ENCODE results near the gene MCMBP.
"Not testable (repeated sequence)": the region's sequence is repeated elsewhere in the genome, so short reads cannot be mapped to it uniquely, and the experiment has no call there.

Gene MCMBP, protein sequence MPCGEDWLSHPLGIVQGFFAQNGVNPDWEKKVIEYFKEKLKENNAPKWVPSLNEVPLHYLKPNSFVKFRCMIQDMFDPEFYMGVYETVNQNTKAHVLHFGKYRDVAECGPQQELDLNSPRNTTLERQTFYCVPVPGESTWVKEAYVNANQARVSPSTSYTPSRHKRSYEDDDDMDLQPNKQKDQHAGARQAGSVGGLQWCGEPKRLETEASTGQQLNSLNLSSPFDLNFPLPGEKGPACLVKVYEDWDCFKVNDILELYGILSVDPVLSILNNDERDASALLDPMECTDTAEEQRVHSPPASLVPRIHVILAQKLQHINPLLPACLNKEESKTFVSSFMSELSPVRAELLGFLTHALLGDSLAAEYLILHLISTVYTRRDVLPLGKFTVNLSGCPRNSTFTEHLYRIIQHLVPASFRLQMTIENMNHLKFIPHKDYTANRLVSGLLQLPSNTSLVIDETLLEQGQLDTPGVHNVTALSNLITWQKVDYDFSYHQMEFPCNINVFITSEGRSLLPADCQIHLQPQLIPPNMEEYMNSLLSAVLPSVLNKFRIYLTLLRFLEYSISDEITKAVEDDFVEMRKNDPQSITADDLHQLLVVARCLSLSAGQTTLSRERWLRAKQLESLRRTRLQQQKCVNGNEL

DNA sequence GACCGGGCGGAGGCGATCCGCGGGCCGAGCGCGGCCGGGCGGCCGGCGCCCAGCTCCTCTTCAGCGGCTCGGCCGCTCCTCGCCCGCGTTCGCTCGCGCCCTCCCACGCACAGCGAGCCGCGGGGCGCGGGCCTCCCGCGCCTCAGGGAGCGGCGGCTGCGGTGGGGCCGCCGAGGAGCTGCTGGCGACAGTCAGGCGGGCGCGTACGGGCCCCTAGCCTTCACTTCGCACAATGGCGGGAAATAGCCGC lies at the start of gene MCMBP:
Gene MCMBP, minus strand, starts transcription at position 234 of the 250 bp plus-strand sequence. CDS start 259 bp downstream, outside the sequence.
- Mint-ChIP-seq H3K4me1 (ENCODE audit: low read depth) (peaks cover 36% of the 10 kb centered on the region), H3K27me3 (ENCODE audit: low read depth) (no peaks in the 10 kb centered on the region), H3K9me3 (no peaks in the 10 kb centered on the region), H3K4me3 (peak within 1 kb of the TSS; percentile 88), H3K36me3 (ENCODE audit: low read depth) (peaks cover 13% of the 10 kb centered on the region), H3K27ac (peak within 1 kb of the TSS; percentile 81)
- DNase-seq (ENCODE audit: low spot score), result no peak

DNA sequence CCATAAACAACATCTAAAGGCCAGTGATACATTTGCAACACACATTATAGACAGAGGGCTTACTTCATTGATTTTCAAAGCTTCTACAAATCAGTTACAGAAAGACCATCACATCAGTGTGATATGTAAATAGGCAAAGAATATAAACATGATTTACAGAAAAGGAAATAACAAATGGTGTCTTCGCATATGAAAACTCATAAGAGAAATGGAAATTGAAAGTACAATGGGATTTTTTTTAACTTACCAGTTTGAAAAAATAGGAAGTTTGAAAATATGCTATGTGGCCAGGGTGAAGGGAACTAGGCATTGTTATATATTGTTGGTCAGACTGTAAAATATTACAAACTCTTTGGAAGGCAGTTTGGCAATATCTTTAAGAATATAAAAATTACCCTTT lies 47.2 kb upstream of the MCMBP start:
- H3K27me3 Mint-ChIP-seq (ENCODE audit: low read depth), result no peaks in the 10 kb centered on the region
- H3K36me3 Mint-ChIP-seq (ENCODE audit: low read depth), result peaks cover 44% of the 10 kb centered on the region
- peak overlapping the region; percentile 66 for H3K27ac Mint-ChIP-seq
- H3K4me1 Mint-ChIP-seq (ENCODE audit: low read depth), result peaks cover 10% of the 10 kb centered on the region
- H3K9me3 Mint-ChIP-seq, result no peaks in the 10 kb centered on the region
- DNase-seq (ENCODE audit: low spot score), result no peak
- H3K4me3 Mint-ChIP-seq, result peak overlapping the region; percentile 45

DNA sequence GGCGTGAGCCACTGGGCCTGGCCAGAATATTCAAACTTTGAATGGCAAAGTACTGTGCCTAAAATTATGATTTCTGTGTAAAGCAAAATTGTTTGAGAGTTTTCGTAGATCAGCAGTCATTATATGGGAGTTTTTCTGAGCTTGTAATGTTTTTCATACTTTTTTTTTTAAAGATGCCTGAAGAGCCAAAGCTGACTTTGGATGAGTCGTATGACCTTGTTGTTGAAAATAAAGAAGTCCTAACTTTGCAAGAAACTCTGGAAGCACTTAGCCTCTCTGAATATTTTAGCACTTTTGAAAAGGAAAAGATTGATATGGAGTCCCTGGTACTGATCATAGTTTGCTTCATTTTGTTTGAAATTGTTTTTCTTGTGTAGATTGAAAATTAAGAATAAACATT lies 46.6 kb upstream of the MCMBP start:
- DNase-seq (ENCODE audit: low spot score), result no peak
- no peaks in the 10 kb centered on the region for H3K27me3 Mint-ChIP-seq (ENCODE audit: low read depth)
- peaks cover 10% of the 10 kb centered on the region for H3K4me1 Mint-ChIP-seq (ENCODE audit: low read depth)
- no peak overlapping the region for H3K27ac Mint-ChIP-seq
- H3K9me3 Mint-ChIP-seq, result no peaks in the 10 kb centered on the region
- peaks cover 48% of the 10 kb centered on the region for H3K36me3 Mint-ChIP-seq (ENCODE audit: low read depth)
- no peak overlapping the region for H3K4me3 Mint-ChIP-seq

DNA sequence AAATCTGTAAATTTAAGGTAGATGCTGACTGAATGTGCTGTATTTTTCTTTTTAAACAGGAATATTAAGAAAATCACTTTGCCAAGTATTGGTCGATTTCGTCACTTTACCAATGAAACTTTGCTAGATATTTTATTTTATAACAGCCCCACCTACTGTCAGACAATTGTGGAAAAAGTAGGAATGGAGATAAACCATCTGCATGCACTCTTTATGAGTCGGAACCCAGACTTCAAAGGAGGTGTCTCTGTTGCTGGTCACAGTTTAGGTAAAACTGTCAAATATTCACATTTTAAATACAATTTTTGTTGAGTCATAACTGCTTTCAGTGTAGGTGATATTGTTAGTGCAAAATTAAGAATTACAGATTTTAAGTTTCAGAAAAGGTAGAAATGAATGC lies 45.1 kb upstream of the MCMBP start:
- Mint-ChIP-seq H3K9me3 (no peaks in the 10 kb centered on the region), H3K4me3 (no peak overlapping the region), H3K27ac (no peak overlapping the region), H3K4me1 (ENCODE audit: low read depth) (peaks cover 10% of the 10 kb centered on the region), H3K27me3 (ENCODE audit: low read depth) (no peaks in the 10 kb centered on the region), H3K36me3 (ENCODE audit: low read depth) (peaks cover 52% of the 10 kb centered on the region)
- no peak for DNase-seq (ENCODE audit: low spot score)

DNA sequence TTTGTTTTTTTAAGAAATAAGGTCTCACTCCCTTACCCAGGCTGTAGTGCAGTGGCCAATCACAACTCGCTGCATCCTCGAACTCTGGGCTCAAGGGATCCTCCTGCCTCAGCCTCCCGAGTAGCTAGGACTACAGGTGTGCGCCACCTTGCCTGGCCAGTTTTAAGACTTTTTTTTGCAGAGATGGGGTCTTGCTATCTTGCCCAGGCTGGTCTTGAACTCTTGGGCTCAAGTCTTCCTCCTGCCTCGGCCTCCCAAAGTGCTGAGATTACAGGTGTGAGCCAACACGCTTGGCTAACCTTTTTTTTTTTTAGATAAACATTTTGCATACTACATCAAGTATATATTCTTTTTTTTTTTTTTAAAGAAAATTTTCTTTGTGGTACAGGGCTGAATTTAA lies 38.0 kb upstream of the MCMBP start:
- H3K4me3 Mint-ChIP-seq, result no peak overlapping the region
- no peaks in the 10 kb centered on the region for H3K27me3 Mint-ChIP-seq (ENCODE audit: low read depth)
- H3K27ac Mint-ChIP-seq, result no peak overlapping the region

DNA sequence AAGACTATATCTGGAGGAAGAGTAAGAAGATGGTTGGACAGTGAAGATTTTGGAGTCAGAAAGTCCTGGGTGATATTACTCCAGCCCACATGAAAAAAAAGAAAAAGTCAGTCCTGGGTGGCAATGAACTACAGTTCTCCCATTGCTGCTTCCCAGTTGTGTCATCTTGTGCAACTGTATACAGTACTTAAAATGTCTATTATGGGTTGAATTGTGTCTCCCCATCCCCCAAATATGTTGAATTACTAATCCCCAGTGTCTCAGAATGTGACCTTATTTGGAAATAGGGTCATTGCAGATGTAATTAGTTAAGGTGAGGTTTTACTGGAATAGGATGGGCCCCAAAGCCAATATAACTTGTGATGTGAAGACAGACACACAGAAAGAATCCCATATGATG lies 35.5 kb upstream of the MCMBP start:
- Mint-ChIP-seq H3K4me1 (ENCODE audit: low read depth) (no peaks in the 10 kb centered on the region), H3K9me3 (no peaks in the 10 kb centered on the region), H3K27ac (no peak overlapping the region), H3K36me3 (ENCODE audit: low read depth) (peaks cover 40% of the 10 kb centered on the region), H3K27me3 (ENCODE audit: low read depth) (no peaks in the 10 kb centered on the region), H3K4me3 (no peak overlapping the region)
- no peak for DNase-seq (ENCODE audit: low spot score)

More for the DNA sequence above, 38.0 kb upstream of the MCMBP start:
- DNase-seq (ENCODE audit: low spot score), result no peak
- no peaks in the 10 kb centered on the region for H3K4me1 Mint-ChIP-seq (ENCODE audit: low read depth)
- no peaks in the 10 kb centered on the region for H3K9me3 Mint-ChIP-seq
- peaks cover 39% of the 10 kb centered on the region for H3K36me3 Mint-ChIP-seq (ENCODE audit: low read depth)

DNA sequence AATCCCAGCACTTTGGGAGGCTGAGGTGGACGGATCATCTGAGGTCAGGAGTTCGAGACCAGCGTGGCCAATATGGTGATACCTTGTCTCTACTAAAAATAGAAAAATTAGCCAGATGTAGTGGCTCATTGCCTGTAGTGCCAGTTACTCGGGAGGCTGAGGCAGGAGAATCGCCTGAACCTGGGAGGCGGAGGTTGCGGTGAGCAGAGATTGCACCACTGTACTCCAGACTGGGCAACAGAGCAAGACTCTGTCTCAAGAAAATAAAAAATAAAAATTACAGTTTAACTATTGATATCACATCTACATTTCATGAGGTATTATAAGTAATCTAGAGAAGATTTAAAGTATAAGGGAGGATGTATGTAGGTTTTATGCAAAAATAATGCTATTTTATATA lies 35.1 kb upstream of the MCMBP start:
- not testable (repeated sequence) for DNase-seq (ENCODE audit: low spot score); H3K27ac Mint-ChIP-seq; H3K27me3 Mint-ChIP-seq (ENCODE audit: low read depth); H3K9me3 Mint-ChIP-seq; H3K4me1 Mint-ChIP-seq (ENCODE audit: low read depth); H3K4me3 Mint-ChIP-seq
- peaks cover 39% of the 10 kb centered on the region for H3K36me3 Mint-ChIP-seq (ENCODE audit: low read depth)

DNA sequence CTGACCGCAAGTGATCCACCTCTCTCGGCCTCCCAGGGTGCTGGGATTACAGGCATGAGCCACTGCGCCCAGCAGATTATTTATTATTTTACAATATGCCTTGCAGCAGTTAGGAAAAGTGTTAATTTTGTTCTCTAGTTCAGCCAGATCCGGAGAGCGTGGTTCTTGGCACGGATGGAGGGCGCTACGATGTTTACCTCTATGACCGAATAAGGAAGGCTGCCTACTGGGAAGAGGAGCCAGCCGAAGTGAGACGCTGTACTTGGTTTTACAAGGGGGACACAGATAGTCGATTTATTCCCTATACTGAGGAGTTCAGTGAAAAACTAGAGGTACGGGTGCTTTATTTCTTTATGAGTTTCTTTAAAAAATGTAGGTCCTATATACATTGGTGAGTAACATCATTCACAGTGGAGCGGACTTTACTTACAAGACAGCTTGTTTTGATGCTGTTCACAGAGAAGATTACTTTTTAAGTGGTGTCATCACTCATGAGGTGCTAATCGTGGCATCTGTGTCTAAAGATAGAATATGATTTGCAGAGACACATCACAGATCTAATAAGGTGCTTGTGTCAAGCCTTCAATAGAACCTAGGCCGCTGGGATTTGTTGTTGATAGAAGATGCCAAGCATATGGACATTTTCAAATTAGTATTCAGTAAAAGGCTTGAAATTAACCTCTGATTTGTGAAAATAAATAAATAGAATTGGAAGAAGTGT lies 31.5 kb upstream of the MCMBP start:
- no peaks in the 10 kb centered on the region for H3K9me3 Mint-ChIP-seq
- no peak for DNase-seq (ENCODE audit: low spot score)
- peaks cover 2% of the 10 kb centered on the region for H3K4me1 Mint-ChIP-seq (ENCODE audit: low read depth)
- H3K27ac Mint-ChIP-seq, result no peak overlapping the region
- no peak overlapping the region for H3K4me3 Mint-ChIP-seq
- peaks cover 36% of the 10 kb centered on the region for H3K36me3 Mint-ChIP-seq (ENCODE audit: low read depth)
- no peaks in the 10 kb centered on the region for H3K27me3 Mint-ChIP-seq (ENCODE audit: low read depth)

DNA sequence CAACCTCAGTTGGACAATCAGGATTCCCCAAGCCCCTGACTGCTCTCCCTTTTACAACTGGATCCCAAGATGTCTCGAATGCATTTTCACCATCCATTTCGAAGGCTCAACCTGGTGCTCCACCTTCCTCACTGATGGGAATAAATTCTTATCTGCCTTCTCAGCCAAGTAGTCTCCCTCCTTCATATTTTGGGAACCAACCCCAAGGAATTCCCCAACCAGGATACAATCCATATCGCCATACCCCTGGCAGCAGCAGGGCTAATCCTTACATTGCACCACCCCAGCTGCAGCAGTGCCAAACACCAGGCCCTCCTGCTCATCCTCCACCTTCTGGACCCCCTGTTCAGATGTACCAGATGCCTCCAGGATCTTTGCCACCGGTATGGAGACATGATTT lies 25.9 kb upstream of the MCMBP start:
- DNase-seq (ENCODE audit: low spot score), result no peak
- H3K9me3 Mint-ChIP-seq, result no peaks in the 10 kb centered on the region
- H3K36me3 Mint-ChIP-seq (ENCODE audit: low read depth), result peaks cover 32% of the 10 kb centered on the region
- H3K27ac Mint-ChIP-seq, result no peak overlapping the region
- H3K27me3 Mint-ChIP-seq (ENCODE audit: low read depth), result no peaks in the 10 kb centered on the region
- peaks cover 28% of the 10 kb centered on the region for H3K4me1 Mint-ChIP-seq (ENCODE audit: low read depth)
- no peak overlapping the region for H3K4me3 Mint-ChIP-seq

DNA sequence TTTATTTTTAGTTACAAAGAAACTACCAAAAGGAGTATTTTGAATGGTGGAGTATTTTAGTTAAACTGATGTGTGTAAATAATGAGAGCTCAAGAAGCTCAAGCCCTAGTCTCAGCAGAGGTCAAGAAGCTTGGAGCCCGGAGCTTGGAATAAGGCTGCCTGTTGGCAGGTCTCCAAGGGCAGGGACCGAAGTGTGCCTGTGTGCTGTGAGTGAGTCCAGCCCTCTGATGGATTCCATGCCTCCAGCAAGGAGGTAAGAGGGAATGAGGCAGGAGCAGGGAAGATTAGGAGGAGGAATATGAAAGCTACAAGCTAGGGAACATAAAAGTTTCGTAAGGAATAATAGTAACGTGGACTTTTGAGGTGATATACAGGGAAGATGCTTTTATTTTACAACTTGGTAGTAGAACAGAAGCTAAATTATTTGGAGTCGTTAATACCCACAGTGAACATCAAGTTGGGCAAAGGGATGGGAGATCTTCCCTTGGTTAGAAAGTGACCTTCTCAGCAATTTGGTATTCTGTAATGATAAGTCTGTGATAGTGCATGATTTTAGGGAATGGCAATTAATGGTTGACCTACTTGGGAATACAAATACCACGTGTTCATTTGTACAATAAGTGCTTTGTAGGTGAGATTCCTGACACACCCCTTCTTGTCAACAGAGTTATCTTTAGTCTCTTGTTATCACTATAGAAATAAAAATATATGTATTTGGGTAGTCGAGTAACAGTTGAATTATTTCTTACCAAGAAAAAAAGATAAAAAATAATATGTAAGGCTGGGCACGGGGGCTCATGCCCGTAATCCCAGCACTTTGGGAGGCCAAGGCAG lies 24.5 kb upstream of the MCMBP start:
- no peak for DNase-seq (ENCODE audit: low spot score)
- no peaks in the 10 kb centered on the region for H3K9me3 Mint-ChIP-seq
- H3K4me1 Mint-ChIP-seq (ENCODE audit: low read depth), result peaks cover 33% of the 10 kb centered on the region
- no peak overlapping the region for H3K27ac Mint-ChIP-seq
- H3K36me3 Mint-ChIP-seq (ENCODE audit: low read depth), result peaks cover 27% of the 10 kb centered on the region
- no peaks in the 10 kb centered on the region for H3K27me3 Mint-ChIP-seq (ENCODE audit: low read depth)
- no peak overlapping the region for H3K4me3 Mint-ChIP-seq

DNA sequence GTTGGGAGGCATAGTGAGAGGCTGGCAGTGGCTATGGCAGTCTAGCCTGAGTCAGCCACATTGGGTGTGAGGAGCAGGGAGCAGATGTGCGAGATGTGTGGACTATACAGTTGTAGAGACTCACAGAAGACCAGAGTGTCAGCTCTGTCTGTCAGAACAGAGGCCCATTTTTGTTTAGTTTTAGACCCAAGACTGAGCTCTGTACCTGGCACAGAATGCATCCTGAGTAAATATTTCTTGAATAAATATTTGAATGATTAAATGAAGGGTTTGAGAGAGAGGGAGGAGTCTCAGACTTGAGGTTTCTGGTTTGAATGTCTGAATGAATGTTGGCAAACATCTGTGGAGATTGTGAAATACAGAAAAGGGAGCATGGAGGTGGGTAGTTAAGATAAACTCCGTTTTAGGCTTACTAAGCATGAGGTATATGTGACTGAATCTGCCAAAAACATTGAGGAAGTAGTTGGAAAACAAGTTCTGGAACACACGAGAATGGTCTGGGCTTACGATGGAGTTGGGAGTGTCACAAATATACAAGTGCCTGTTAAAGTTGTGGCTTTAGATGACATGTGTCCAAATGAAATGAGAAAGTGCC lies 23.5 kb upstream of the MCMBP start:
- Mint-ChIP-seq H3K4me3 (no peak overlapping the region), H3K27ac (no peak overlapping the region), H3K4me1 (ENCODE audit: low read depth) (peaks cover 33% of the 10 kb centered on the region), H3K36me3 (ENCODE audit: low read depth) (peaks cover 25% of the 10 kb centered on the region), H3K9me3 (no peaks in the 10 kb centered on the region), H3K27me3 (ENCODE audit: low read depth) (no peaks in the 10 kb centered on the region)
- no peak for DNase-seq (ENCODE audit: low spot score)

DNA sequence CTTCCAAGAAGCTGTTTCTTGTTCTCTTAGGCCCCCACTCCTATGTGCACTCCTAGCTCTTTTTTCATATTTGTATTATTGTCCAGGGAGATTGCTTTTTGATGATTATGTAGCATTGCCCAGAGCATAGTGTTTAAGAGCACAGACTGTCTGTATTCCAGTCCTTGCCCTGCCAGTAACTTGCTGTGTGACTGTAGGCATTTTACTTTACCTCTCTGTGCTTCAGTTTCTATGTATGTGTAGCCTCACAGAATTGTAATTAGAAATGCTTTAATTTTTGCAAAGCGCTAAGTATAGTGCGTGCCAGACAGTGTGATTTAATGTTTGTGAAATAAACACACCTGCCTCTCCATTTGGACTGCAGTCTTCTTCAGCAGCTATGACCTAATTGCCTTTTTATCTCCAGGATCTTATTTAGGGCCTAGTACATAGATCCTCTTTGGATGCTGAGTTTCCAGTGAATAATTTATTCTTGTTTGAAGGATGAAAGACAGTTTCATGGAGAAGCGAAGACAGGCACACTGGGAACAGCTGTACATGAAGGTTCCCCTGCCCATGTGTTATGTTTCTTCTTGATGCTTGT lies 21.3 kb upstream of the MCMBP start:
- peaks cover 4% of the 10 kb centered on the region for H3K27me3 Mint-ChIP-seq (ENCODE audit: low read depth)
- H3K4me3 Mint-ChIP-seq, result peak overlapping the region; percentile 96
- peaks cover 31% of the 10 kb centered on the region for H3K4me1 Mint-ChIP-seq (ENCODE audit: low read depth)
- peaks cover 8% of the 10 kb centered on the region for H3K9me3 Mint-ChIP-seq
- DNase-seq (ENCODE audit: low spot score), result no peak
- H3K36me3 Mint-ChIP-seq (ENCODE audit: low read depth), result peaks cover 21% of the 10 kb centered on the region
- H3K27ac Mint-ChIP-seq, result peak overlapping the region; percentile 19

DNA sequence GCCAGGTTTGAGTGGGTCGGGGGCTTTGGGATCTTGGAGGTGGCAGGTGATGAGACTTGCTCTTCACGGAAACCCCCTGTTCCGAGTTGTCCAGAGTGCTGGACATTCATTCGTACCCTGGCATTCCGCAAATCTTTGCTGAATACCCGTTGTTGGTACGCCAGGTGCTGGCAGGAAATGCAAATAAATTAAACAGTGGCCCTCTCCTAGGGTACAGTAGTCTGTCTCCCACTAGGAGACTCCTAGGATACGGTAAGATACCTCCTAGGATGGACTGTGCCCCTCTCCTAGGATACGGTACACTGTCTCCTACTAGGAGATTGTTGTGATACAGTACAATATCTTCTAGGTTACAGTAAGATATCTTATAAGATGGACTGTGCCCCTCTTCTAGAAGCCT lies 20.4 kb upstream of the MCMBP start:
- peak overlapping the region; percentile 96 for H3K27ac Mint-ChIP-seq
- H3K4me1 Mint-ChIP-seq (ENCODE audit: low read depth), result peaks cover 29% of the 10 kb centered on the region
- peaks cover 8% of the 10 kb centered on the region for H3K9me3 Mint-ChIP-seq
- H3K4me3 Mint-ChIP-seq, result peak overlapping the region; percentile 96
- peaks cover 17% of the 10 kb centered on the region for H3K36me3 Mint-ChIP-seq (ENCODE audit: low read depth)
- peaks cover 8% of the 10 kb centered on the region for H3K27me3 Mint-ChIP-seq (ENCODE audit: low read depth)
- DNase-seq (ENCODE audit: low spot score), result no peak

Data from T-helper 2 cell treated with Interferon-gamma antibody and Interleukin-4, amounts not matched to agents 5 μg/mL and 100 μg/mL, for 36 hours (primary cell).